ENCODE measurements around the gene PRKAG2. TPM values are rescaled to one million over a fixed set of nuclear protein-coding genes. Genes with fewer than 3 reads are reported as not detected.

PRKAG2 gene
- total RNA-seq, 1 experiment from 2014 or later: 23.9 TPM

GRCh38 chr7:151601521-151602305 is 275.2 kb downstream of the PRKAG2 start:
- DNase-seq: no peak
- no peak for TF ChIP-seq CTCF (conservative IDR thresholded peaks at IDR 0.05; ENCODE audit: low read depth, low read length)
- H3F3A ChIP-seq (ENCODE audit: low read length, unreplicated experiment): no peaks in the 10 kb centered on the region
- H3K27me3 ChIP-seq (ENCODE audit: low read length): no peaks in the 10 kb centered on the region
- H3K9me2 ChIP-seq (replicated peaks; ENCODE audit: low read length): no peaks in the 10 kb centered on the region
- H3K9ac ChIP-seq (ENCODE audit: low read length): no peak overlapping the region
- POLR2A ChIA-PET (ENCODE audit: unreplicated experiment): interaction anchor here (0.5 kb wide), 1 partner anchor 45 kb away, joined by 4 read pairs; no protein-coding TSS in a partner anchor
- H4K20me1 ChIP-seq (ENCODE audit: low read length): no peaks in the 10 kb centered on the region
- H3K4me2 ChIP-seq (ENCODE audit: low read length): no peak overlapping the region
- H3K27ac ChIP-seq (ENCODE audit: low read length): no peak overlapping the region
- H2AFZ ChIP-seq (ENCODE audit: low read length): no peak overlapping the region
- no peaks in the 10 kb centered on the region for H3K36me3 ChIP-seq (ENCODE audit: low read depth, low read length)
- ATAC-seq: no peak
- intact Hi-C loops (cut with micrococcal nuclease): no loop called here
- H3K4me1 ChIP-seq (ENCODE audit: insufficient read depth, low read length): peaks cover 43% of the 10 kb centered on the region
- H3K79me2 ChIP-seq (ENCODE audit: low read length): peaks cover 43% of the 10 kb centered on the region
- BruUV-seq (replicated peaks): no TSS peak
- H3K4me3 ChIP-seq (ENCODE audit: low read length): no peak overlapping the region
- CTCF ChIA-PET: no interaction called here
- no peaks in the 10 kb centered on the region for H3K9me3 ChIP-seq (ENCODE audit: low read length)

- no peaks in the 10 kb centered on the region for H3F3A ChIP-seq (ENCODE audit: low read length, unreplicated experiment)
- no peaks in the 10 kb centered on the region for H3K36me3 ChIP-seq (ENCODE audit: low read depth, low read length)
- no peaks in the 10 kb centered on the region for H3K27me3 ChIP-seq (ENCODE audit: low read length)
- no peaks in the 10 kb centered on the region for H3K9me3 ChIP-seq (ENCODE audit: low read length)
- H3K4me3 ChIP-seq (ENCODE audit: low read length): no peak overlapping the region
- TF ChIP-seq EZH2 (IDR thresholded peaks at IDR 0.05; ENCODE audit: low read length, unreplicated experiment) (no peak), EZH2phosphoT487 (IDR thresholded peaks at IDR 0.05; ENCODE audit: borderline replicate concordance, low read length) (no peak)
- H3K9me2 ChIP-seq (replicated peaks; ENCODE audit: low read length): no peaks in the 10 kb centered on the region
- H2AFZ ChIP-seq (ENCODE audit: low read length): peak overlapping the region; percentile 37; the same call in 1 of the 2 replicates
- no peak for DNase-seq
- intact Hi-C loops (cut with micrococcal nuclease): no loop called here
- ChIA-PET CTCF (interaction anchor here (0.5 kb wide), 1 partner anchor 114 kb away, joined by 3 read pairs; no protein-coding TSS in a partner anchor), POLR2A (ENCODE audit: unreplicated experiment) (interaction anchor here (0.6 kb wide), 2 partner anchors 30 to 328 kb away, joined by 3 to 4 read pairs; no protein-coding TSS in a partner anchor)
- no peak for ATAC-seq
- peak overlapping the region; percentile 72 for H3K27ac ChIP-seq (ENCODE audit: low read length)
- no peak overlapping the region for H3K9ac ChIP-seq (ENCODE audit: low read length)
- H4K20me1 ChIP-seq (ENCODE audit: low read length): no peaks in the 10 kb centered on the region
- peak overlapping the region; percentile 69 for H3K4me2 ChIP-seq (ENCODE audit: low read length)
- H3K4me1 ChIP-seq (ENCODE audit: insufficient read depth, low read length): peaks cover 43% of the 10 kb centered on the region
- BruUV-seq (replicated peaks): TSS peak; percentile 62
- peaks cover 50% of the 10 kb centered on the region for H3K79me2 ChIP-seq (ENCODE audit: low read length)
Observed at GRCh38 chr7:151600331-151600730, 276.6 kb downstream of the PRKAG2 start.

- peaks cover 55% of the 10 kb centered on the region for H3K79me2 ChIP-seq (ENCODE audit: low read length)
- peaks cover 43% of the 10 kb centered on the region for H3K4me1 ChIP-seq (ENCODE audit: insufficient read depth, low read length)
- TF ChIP-seq EZH2 (IDR thresholded peaks at IDR 0.05; ENCODE audit: low read length, unreplicated experiment) (no peak), CTCF (conservative IDR thresholded peaks at IDR 0.05; ENCODE audit: low read depth, low read length) (no peak), EZH2phosphoT487 (IDR thresholded peaks at IDR 0.05; ENCODE audit: borderline replicate concordance, low read length) (no peak)
- peak; percentile 87 for DNase-seq
- H3K4me2 ChIP-seq (ENCODE audit: low read length): peak overlapping the region; percentile 69
- H2AFZ ChIP-seq (ENCODE audit: low read length): peak overlapping the region; percentile 37; the same call in 1 of the 2 replicates
- no peaks in the 10 kb centered on the region for H3K9me3 ChIP-seq (ENCODE audit: low read length)
- no peak overlapping the region for H3K4me3 ChIP-seq (ENCODE audit: low read length)
- ATAC-seq: peak; percentile 63
- H3K27ac ChIP-seq (ENCODE audit: low read length): peak overlapping the region; percentile 72
- no peaks in the 10 kb centered on the region for H3K36me3 ChIP-seq (ENCODE audit: low read depth, low read length)
- no peaks in the 10 kb centered on the region for H4K20me1 ChIP-seq (ENCODE audit: low read length)
- BruUV-seq (replicated peaks): TSS peak; percentile 57
- no peaks in the 10 kb centered on the region for H3K9me2 ChIP-seq (replicated peaks; ENCODE audit: low read length)
- H3F3A ChIP-seq (ENCODE audit: low read length, unreplicated experiment): no peaks in the 10 kb centered on the region
- POLR2A ChIA-PET (ENCODE audit: unreplicated experiment): interaction anchor here (0.6 to 0.7 kb wide), 3 partner anchors 31 to 329 kb away, joined by 3 to 4 read pairs (median 3); no protein-coding TSS in a partner anchor
- no peaks in the 10 kb centered on the region for H3K27me3 ChIP-seq (ENCODE audit: low read length)
- intact Hi-C loops (cut with micrococcal nuclease): loop anchor here (2.0 kb wide), 2 partner anchors 29 to 31 kb away; no protein-coding TSS in a partner anchor
- no peak overlapping the region for H3K9ac ChIP-seq (ENCODE audit: low read length)
- CTCF ChIA-PET: no interaction called here
Observed at GRCh38 chr7:151599401-151600227, 277.3 kb downstream of the PRKAG2 start.

All from PC-3 (cell line).